Ishikawa (cell line): ENCODE data around the gene STEAP4.

ENCODE experiments used
- CEBPB ChIP-seq: IDR thresholded peaks from 2 replicates; pipeline ENCODE4 v1.6.1; 2012
- CREB1 ChIP-seq: IDR thresholded peaks from 2 replicates; pipeline ENCODE4 v1.6.1; 2012; ENCODE audit warnings: low read depth
- EGR1 ChIP-seq: IDR thresholded peaks from 2 replicates; pipeline ENCODE4 v1.6.1; 2012
- EP300 ChIP-seq: IDR thresholded peaks from 2 replicates; pipeline ENCODE4 v1.6.1; 2012; ENCODE audit warnings: borderline replicate concordance
- FOXM1 ChIP-seq: IDR thresholded peaks from 2 replicates; pipeline ENCODE4 v1.6.1; 2012; ENCODE audit warnings: low read depth, borderline replicate concordance
- NFIC ChIP-seq: IDR thresholded peaks from 2 replicates; pipeline ENCODE4 v1.6.1; 2012
- RAD21 ChIP-seq: IDR thresholded peaks from 2 replicates; pipeline ENCODE4 v1.6.1; 2012; ENCODE audit warnings: low read depth
- TAF1 ChIP-seq: IDR thresholded peaks from 2 replicates; pipeline ENCODE4 v1.6.1; 2012; ENCODE audit warnings: low read depth, mild to moderate bottlenecking
- TCF12 ChIP-seq: IDR thresholded peaks from 2 replicates; pipeline ENCODE4 v1.6.1; 2012; ENCODE audit warnings: low read depth
- TEAD4 ChIP-seq: IDR thresholded peaks from 2 replicates; pipeline ENCODE4 v1.6.1; 2012
- YY1 ChIP-seq: IDR thresholded peaks from 2 replicates; pipeline ENCODE4 v1.6.1; 2012; ENCODE audit warnings: low read depth
- ZBTB7A ChIP-seq: IDR thresholded peaks from 2 replicates; pipeline ENCODE4 v1.6.1; 2012; ENCODE audit warnings: low read depth
- TF ChIP-seq, protein P1 (sequence below): IDR thresholded peaks from 2 replicates; pipeline ENCODE4 v1.6.1; 2012
- TF ChIP-seq, protein P2 (sequence below): IDR thresholded peaks from 2 replicates; pipeline ENCODE4 v1.6.1; 2012; ENCODE audit warnings: low read depth, mild to moderate bottlenecking
- TF ChIP-seq, protein P3 (sequence below): IDR thresholded peaks from 2 replicates; pipeline ENCODE4 v1.6.1; 2012

Gene STEAP4

DNA sequence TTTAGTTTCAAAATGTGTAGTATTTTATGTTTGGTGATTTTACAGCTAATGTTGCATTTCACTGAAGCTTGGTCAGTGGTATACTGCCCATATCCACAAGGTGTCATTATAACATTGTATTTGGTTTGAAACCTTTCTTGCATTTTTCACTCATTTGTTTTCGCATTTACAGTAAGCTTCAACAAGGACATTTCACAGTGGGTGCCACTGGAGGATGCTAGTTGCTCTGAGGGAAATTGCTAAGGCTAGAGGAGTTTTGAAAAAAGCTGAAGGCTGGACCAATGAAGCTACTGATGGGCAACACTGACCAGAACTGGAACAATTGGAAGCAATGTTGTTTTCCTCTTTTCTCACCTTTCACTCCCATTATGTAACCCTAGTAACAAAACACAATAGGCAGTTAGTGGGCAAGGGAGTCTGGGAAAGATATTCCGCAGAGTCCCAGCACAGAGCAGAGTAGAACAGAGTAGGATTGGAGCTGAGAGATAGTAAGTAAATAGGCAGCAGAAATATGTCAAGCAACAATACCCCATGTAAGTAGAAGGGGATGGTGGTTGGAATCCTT lies 63.3 kb downstream of the STEAP4 start:
- TF ChIP-seq RAD21 (peak; percentile 92), EP300 (no peak)

DNA sequence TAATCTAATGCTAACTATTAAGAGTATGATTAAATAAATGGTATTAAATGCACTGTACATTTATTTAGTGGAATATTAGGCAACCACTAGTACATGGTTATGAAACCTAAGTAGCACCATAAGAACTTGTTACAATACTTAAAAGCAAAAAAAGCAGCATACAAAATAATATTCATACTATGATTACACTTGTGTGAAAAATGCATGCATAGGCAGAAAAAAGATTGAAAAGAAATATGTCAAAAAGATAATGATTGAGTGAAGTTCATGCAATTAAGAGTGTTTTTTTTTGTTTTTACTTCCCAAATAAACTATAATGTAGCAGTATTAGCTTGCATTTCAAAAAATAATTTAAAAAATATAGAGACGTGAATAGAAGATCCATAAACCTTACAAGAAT lies 66.8 kb downstream of the STEAP4 start:
- TF ChIP-seq FOXM1 = no peak
- no peak for TF ChIP-seq RAD21
- no peak for TF ChIP-seq EGR1

DNA sequence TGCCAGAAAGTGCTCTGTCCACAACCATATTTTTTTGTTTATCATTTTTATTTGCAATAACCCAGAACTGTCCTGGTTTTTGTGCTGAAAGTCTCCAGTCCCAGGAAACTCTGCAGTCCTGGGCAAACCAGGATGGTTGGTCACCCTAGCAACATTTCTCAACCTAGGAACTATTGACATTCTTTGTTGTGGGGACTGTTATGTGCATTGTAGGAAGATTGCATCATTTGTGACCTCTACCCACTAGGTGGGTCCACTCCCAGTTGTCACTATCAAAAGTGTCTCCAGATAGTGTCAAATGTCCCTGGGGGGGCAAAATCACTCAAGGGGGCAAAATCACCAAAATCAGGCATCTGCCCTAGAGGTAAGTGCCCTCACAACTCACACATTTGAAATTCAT lies 72.9 kb downstream of the STEAP4 start:
- no peak for TF ChIP-seq FOXM1
- TF ChIP-seq RAD21 = no peak
- TF ChIP-seq TEAD4 = no peak
- no peak for TF ChIP-seq NFIC
- TF ChIP-seq, protein P1, sequence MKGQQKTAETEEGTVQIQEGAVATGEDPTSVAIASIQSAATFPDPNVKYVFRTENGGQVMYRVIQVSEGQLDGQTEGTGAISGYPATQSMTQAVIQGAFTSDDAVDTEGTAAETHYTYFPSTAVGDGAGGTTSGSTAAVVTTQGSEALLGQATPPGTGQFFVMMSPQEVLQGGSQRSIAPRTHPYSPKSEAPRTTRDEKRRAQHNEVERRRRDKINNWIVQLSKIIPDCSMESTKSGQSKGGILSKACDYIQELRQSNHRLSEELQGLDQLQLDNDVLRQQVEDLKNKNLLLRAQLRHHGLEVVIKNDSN = no peak
- no peak for TF ChIP-seq TCF12
- no peak for TF ChIP-seq ZBTB7A
- TF ChIP-seq CEBPB = no peak
- no peak for TF ChIP-seq CREB1
- TF ChIP-seq, protein P2, sequence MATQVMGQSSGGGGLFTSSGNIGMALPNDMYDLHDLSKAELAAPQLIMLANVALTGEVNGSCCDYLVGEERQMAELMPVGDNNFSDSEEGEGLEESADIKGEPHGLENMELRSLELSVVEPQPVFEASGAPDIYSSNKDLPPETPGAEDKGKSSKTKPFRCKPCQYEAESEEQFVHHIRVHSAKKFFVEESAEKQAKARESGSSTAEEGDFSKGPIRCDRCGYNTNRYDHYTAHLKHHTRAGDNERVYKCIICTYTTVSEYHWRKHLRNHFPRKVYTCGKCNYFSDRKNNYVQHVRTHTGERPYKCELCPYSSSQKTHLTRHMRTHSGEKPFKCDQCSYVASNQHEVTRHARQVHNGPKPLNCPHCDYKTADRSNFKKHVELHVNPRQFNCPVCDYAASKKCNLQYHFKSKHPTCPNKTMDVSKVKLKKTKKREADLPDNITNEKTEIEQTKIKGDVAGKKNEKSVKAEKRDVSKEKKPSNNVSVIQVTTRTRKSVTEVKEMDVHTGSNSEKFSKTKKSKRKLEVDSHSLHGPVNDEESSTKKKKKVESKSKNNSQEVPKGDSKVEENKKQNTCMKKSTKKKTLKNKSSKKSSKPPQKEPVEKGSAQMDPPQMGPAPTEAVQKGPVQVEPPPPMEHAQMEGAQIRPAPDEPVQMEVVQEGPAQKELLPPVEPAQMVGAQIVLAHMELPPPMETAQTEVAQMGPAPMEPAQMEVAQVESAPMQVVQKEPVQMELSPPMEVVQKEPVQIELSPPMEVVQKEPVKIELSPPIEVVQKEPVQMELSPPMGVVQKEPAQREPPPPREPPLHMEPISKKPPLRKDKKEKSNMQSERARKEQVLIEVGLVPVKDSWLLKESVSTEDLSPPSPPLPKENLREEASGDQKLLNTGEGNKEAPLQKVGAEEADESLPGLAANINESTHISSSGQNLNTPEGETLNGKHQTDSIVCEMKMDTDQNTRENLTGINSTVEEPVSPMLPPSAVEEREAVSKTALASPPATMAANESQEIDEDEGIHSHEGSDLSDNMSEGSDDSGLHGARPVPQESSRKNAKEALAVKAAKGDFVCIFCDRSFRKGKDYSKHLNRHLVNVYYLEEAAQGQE = no peak
- TF ChIP-seq YY1 = no peak
- TF ChIP-seq TAF1 = no peak
- TF ChIP-seq EP300 = no peak
- TF ChIP-seq EGR1 = no peak

DNA sequence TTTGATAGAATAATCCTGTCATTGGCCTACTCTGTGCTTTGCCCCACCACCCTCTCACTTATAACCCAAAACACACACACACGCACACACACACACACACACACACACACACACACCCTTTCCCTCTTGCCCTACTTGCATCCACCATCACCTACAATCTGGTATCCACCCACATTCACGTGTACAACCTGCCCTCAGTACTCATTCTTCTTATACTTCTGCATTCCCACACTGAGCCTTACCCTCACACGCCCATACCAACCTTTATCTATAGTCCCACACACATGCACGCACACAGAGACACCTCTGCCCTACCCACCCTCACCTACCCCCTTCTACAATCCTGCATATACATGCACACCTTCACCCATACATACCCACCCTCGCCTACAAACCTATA lies 76.0 kb downstream of the STEAP4 start:
- TF ChIP-seq NFIC (no peak), TEAD4 (no peak), CEBPB (no peak)
- TF ChIP-seq, protein P1 = no peak

DNA sequence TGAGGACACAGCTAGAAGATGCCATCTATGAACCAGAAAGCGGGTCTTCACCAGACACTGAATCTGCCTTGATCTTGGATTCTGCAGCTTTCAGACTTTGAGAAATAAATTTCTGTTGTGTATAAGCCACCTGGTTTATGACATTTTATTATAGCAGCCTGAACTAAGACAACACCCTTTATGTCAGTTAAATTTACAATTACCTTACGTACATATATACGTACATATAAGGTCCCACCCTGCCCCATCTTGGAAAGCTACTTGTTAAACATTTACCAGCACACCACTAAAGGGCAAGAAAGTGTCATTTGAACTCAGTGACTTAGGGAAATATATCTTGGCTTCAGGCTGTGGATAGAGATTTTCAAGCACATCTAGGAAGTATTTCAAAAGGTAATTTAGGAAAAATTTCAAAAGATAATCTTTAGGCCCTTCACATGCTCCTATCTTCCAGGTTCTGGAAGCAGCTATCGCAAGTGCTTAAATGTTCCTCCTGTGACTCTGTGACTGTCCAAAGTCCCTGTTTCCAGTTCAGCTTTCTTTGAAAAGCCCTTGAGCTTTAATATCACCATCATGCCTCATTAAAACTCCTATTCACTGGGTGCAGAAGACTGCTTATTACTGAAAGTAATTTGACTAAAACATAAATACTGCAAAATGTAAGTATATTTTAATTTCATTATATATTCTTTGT lies 77.2 kb downstream of the STEAP4 start:
- no peak for TF ChIP-seq FOXM1
- TF ChIP-seq CEBPB = no peak
- no peak for TF ChIP-seq TEAD4
- no peak for TF ChIP-seq TCF12
- no peak for TF ChIP-seq YY1
- TF ChIP-seq EGR1 = no peak
- no peak for TF ChIP-seq EP300
- TF ChIP-seq, protein P1 = no peak
- TF ChIP-seq, protein P3, sequence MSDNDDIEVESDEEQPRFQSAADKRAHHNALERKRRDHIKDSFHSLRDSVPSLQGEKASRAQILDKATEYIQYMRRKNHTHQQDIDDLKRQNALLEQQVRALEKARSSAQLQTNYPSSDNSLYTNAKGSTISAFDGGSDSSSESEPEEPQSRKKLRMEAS = no peak
- TF ChIP-seq RAD21 = no peak
- TF ChIP-seq ZBTB7A = no peak
- TF ChIP-seq, protein P2 = no peak
- TF ChIP-seq CREB1 = no peak
- no peak for TF ChIP-seq TAF1
- TF ChIP-seq NFIC = no peak

DNA sequence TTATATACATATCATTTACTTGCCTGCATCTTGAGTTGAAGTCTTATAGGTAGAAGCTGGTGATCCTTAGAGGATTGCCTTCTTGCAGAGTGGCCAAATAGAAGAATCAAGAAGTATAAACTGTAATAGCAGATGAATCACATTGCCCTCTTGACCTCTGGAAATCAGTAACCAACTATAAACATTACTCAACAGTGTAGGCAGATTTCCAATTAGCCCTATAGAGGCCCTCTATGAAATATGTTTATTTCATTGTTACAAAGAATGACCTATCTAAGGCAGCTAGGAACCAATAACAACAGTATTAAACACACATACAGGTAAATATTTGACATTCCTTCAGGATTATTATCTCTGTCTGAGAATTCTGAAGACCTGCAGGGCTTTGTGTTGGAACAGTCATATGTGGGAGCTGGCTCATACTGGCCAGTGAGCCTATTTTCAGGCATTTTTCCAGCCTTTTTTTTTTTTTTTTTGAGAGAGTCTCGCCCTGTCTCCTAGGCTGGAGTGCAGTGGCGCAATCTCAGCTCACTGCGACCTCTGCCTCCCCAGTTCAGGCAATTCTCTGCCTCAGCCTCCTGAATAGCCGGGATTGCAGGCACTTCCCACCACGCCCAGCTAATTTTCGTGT lies 79.7 kb downstream of the STEAP4 start:
- peak; percentile 53 for TF ChIP-seq CEBPB
- TF ChIP-seq EGR1 = no peak
- no peak for TF ChIP-seq CREB1
- peak; percentile 50; the same call in 1 of the 2 replicates for TF ChIP-seq TEAD4
- no peak for TF ChIP-seq YY1
- TF ChIP-seq, protein P1 = no peak
- TF ChIP-seq, protein P2 = no peak
- peak; percentile 42; the same call in 1 of the 2 replicates for TF ChIP-seq NFIC
- no peak for TF ChIP-seq EP300
- TF ChIP-seq, protein P3 = no peak
- TF ChIP-seq ZBTB7A = no peak
- TF ChIP-seq TCF12 = no peak
- TF ChIP-seq TAF1 = no peak
- no peak for TF ChIP-seq FOXM1
- no peak for TF ChIP-seq RAD21
